Muscle layer of duodenum (tissue), 2 donors: Measurements from ENCODE around the gene GRID1.

Experiments
- H3K27ac ChIP-seq: one replicate; pipeline ENCODE4 v1.7.0; 2013; ENCODE audit warnings: mild to moderate bottlenecking, low read length
- H3K27me3 ChIP-seq: one replicate; pipeline ENCODE4 v1.7.0; 2013; ENCODE audit warnings: low read depth, mild to moderate bottlenecking, control low read depth, low read length
- H3K36me3 ChIP-seq, 2 donors: one replicate each; pipeline ENCODE4 v1.7.0; 2013; ENCODE audit warnings: low read length in 2 of 2, control low read depth in 1 of 2, mild to moderate bottlenecking in 1 of 2; ENCODE audit not compliant: insufficient read depth in 2 of 2, control insufficient read depth in 1 of 2
- H3K4me1 ChIP-seq, 2 donors: one replicate each; pipeline ENCODE4 v1.7.0; 2013; ENCODE audit warnings: low read length in 2 of 2, mild to moderate bottlenecking in 2 of 2, control low read depth in 1 of 2, moderate library complexity in 1 of 2; ENCODE audit not compliant: insufficient read depth in 2 of 2, control insufficient read depth in 1 of 2
- H3K4me3 ChIP-seq, 2 donors: one replicate each; pipeline ENCODE4 v1.7.0; 2013; ENCODE audit warnings: low read length in 2 of 2, low read depth in 1 of 2, mild to moderate bottlenecking in 1 of 2
- H3K9me3 ChIP-seq, 2 donors: one replicate each; pipeline ENCODE4 v1.7.0; 2013; ENCODE audit warnings: low read length in 2 of 2, control low read depth in 1 of 2, mild to moderate bottlenecking in 1 of 2; ENCODE audit not compliant: control insufficient read depth in 1 of 2
- donor health status: healthy.

GRID1 gene

DNA sequence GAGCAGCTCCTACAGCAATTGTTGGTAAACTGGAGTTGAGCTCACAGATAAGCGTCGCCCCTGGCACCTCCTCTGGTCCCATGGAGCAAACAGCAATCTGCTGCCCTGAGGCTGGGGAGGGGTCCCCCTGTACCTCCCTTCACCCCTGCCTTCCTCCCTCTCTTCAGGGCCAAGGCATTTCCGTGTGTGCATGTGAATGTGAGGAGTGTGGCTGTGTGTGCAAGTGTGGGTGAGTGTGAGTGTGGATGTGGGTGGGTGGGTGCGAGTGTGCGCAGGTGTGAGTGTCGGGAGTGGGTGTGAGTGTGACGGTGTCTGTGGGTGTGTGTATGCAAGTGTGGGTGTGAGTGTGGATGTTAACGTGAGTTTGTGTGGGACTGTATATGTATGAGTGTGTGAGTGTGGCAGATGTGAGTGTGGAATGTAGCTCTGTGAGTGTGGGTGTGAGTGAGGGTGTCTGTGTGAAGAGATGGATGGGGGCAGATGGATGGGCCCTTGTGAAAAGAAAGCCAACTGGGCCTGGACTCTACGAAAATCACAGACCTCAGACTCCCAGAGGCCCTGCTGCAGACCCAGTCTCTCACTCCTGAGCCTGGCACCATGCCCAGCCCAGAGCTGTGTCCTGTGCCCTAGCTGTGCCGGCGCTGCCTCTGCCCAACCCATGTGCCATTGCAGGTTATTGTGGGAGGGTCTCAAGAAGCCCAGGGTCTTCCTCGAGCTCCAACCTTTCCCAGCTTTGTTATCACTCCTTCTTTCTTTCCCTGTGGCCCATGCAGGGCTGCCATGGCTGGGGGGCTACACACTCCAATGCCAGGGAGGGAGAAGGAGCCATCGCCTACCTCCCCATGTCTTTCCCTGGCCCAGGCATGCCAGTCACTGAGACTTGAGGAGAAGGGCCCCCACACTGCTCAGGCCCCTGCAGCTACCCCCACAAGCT lies 73.9 kb downstream of the GRID1 start:
- no peaks in the 10 kb centered on the region for H3K27me3 ChIP-seq
- no peak overlapping the region for H3K4me3 ChIP-seq
- no peak overlapping the region for H3K27ac ChIP-seq
- no peaks in the 10 kb centered on the region for H3K9me3 ChIP-seq
- no peaks in the 10 kb centered on the region for H3K36me3 ChIP-seq
- H3K4me1 ChIP-seq, result no peaks in the 10 kb centered on the region

- H3K4me1 ChIP-seq, result no peaks in the 10 kb centered on the region
- no peak overlapping the region for H3K4me3 ChIP-seq
- no peak overlapping the region for H3K27ac ChIP-seq
- no peaks in the 10 kb centered on the region for H3K36me3 ChIP-seq
- H3K27me3 ChIP-seq, result no peaks in the 10 kb centered on the region
- H3K9me3 ChIP-seq, result no peaks in the 10 kb centered on the region
Measured at GRCh38 chr10:86291616-86292340, 74.8 kb downstream of the GRID1 start.

- Histone ChIP-seq H3K4me3 (no peak overlapping the region), H3K4me1 (no peaks in the 10 kb centered on the region), H3K27ac (no peak overlapping the region), H3K27me3 (no peaks in the 10 kb centered on the region), H3K9me3 (no peaks in the 10 kb centered on the region), H3K36me3 (no peaks in the 10 kb centered on the region)
Measured at GRCh38 chr10:86290933-86291615, 75.5 kb downstream of the GRID1 start.

- H3K4me1 ChIP-seq, result no peaks in the 10 kb centered on the region
- H3K4me3 ChIP-seq, result no peak overlapping the region
- no peaks in the 10 kb centered on the region for H3K36me3 ChIP-seq
- no peak overlapping the region for H3K27ac ChIP-seq
- H3K9me3 ChIP-seq, result no peaks in the 10 kb centered on the region
- H3K27me3 ChIP-seq, result no peaks in the 10 kb centered on the region
Measured at GRCh38 chr10:86289577-86289868, 77.1 kb downstream of the GRID1 start.

DNA sequence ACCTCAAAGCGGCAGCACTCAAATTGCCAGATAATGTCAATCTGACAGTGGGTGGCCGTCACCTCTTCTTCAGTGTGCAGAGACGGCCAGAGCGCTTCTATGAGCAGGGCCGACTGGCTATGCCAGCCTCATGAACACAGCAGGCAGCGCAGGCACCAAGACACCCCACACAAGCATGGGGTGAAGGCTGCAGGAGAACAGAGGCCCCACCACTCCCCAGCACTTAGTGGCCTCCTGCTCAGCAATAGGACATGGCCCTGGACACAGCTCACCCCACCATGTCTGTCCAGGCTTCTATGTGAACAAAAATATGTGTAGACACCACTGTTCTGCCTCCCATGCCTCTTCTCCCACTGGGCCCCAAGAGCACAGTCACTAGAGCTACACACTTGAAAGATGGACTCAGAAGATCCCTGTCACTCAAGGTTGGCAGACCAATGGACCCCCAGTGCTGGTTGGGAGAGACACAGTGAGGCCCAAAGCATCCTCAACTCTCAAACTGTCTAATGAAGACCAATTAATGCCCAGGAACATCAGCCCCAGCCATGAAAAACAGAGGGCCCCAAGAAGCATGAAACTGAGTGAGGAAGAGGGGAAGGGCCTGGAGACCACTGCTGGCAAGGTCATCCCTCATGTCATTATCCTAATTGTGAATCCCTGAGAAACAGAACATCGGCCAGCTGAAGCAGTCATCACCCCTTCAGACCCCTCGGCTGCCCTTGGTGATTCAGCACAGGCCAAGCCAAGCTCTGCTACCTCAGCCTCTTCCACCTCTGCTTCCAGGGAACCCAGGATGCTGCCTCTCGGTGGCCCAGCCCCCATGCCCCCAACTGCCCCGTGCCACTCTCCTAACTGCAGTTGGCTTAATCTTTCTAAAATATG lies 77.7 kb downstream of the GRID1 start:
- Histone ChIP-seq H3K4me1 (no peaks in the 10 kb centered on the region), H3K27me3 (no peaks in the 10 kb centered on the region), H3K27ac (no peak overlapping the region), H3K9me3 (no peaks in the 10 kb centered on the region), H3K36me3 (no peaks in the 10 kb centered on the region), H3K4me3 (no peak overlapping the region)

DNA sequence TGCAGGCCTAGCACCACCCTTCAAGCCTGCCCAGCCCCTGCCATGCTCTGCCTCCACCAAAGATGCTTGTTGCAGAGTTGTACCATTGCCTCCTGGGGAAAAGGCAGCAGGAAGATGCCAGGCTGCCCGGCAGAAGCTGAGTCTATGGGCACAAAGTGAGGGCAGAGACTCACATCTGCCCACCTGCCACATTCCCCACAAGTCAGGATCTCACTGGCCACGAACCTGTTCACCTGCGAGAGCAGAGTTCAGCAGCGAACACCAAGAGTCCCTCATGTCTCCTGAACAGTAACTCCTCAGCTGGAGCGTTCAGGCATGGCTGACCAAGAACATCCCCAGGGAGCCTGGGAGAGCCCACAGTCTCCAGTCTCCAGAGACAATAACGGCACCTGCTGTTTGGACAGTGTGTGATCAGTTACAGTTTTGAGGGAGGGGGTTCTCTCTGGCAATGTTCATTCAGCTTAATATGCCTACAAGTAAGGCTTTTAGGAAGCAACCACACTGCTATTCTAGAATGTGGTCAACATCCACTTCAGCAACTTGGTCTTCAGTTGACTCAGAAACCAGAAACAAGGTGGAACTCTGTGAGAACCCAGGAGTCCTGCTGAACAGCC lies 78.5 kb downstream of the GRID1 start:
- Histone ChIP-seq H3K27me3 (no peaks in the 10 kb centered on the region), H3K4me1 (no peaks in the 10 kb centered on the region), H3K27ac (no peak overlapping the region), H3K9me3 (no peaks in the 10 kb centered on the region), H3K36me3 (no peaks in the 10 kb centered on the region), H3K4me3 (no peak overlapping the region)

GRCh38 chr10:86287110-86287793 lies 79.3 kb downstream of the GRID1 start:
- no peaks in the 10 kb centered on the region for H3K4me1 ChIP-seq
- H3K4me3 ChIP-seq, result no peak overlapping the region
- H3K9me3 ChIP-seq, result no peaks in the 10 kb centered on the region
- no peaks in the 10 kb centered on the region for H3K36me3 ChIP-seq
- H3K27ac ChIP-seq, result no peak overlapping the region
- no peaks in the 10 kb centered on the region for H3K27me3 ChIP-seq

DNA sequence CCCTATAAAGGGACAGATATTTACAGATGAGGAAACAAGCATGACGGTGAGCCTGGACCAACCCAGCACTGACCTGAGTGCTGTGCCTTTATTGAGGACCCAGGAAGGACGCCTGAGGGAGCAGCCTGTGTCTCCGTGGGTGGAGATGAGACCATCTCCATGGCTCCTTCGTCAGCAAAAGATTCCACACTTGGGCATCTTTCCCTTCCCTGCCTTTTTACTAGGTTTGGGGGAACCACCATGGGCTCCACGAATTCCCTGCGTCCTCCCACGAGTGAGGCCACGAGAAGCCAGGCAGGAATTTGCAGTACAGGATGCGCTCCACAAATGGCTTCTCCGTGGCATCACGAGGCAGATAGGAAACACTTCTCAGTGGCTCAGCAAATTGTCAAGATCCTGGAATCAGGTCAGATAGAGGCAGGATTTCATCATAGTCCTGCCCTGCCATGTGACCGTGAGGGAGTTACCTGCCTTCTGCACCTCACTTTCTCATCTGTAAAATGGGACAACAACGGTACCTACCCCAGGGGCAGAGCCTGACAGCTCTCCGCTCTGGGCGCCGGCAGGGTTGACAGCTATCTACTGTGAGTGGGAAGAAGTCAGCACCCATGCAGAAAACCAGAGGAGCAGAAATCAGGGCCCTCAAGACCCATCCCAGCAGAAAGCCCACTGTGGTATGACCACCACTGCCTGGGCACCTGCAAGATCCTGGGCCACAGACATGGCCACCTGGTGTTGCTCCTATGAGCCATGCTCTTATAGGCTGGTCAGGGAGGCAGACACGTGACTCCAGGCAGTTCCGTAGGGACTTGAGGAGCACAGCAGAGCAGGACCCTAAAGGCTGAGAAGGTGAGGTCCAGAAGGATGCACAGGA lies 80.1 kb downstream of the GRID1 start:
- Histone ChIP-seq H3K9me3 (no peaks in the 10 kb centered on the region), H3K36me3 (no peaks in the 10 kb centered on the region), H3K4me3 (no peak overlapping the region), H3K27me3 (no peaks in the 10 kb centered on the region), H3K27ac (no peak overlapping the region), H3K4me1 (no peaks in the 10 kb centered on the region)

GRCh38 chr10:86285136-86285790 lies 81.3 kb downstream of the GRID1 start:
- Histone ChIP-seq H3K4me1 (no peaks in the 10 kb centered on the region), H3K9me3 (peaks cover 0 to 5% of the 10 kb centered on the region in 2 donors), H3K27ac (no peak overlapping the region), H3K4me3 (no peak overlapping the region), H3K27me3 (no peaks in the 10 kb centered on the region), H3K36me3 (no peaks in the 10 kb centered on the region)
